ENCODE data around the gene SYNRG.

Gene SYNRG

DNA sequence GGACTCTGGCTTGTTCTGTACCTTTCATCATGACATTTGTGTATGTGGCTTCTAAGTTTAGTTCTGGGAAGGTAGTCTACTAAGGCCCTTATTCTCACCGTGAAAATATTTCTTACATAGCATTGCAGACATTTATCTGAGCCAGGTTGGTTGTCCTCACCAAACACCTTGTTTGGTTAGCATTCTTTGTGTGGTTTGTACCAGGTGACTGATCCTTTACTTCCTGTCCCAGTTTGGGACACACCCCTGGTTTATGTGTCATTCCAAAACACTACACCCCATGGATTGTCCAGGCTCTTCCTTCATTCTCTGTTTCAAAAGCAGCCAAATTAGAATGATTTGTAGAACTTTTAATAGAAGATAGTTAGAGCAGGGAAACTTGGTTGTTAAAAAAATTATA, 142.7 kb downstream of the SYNRG start:
- no peak for DNase-seq

DNA sequence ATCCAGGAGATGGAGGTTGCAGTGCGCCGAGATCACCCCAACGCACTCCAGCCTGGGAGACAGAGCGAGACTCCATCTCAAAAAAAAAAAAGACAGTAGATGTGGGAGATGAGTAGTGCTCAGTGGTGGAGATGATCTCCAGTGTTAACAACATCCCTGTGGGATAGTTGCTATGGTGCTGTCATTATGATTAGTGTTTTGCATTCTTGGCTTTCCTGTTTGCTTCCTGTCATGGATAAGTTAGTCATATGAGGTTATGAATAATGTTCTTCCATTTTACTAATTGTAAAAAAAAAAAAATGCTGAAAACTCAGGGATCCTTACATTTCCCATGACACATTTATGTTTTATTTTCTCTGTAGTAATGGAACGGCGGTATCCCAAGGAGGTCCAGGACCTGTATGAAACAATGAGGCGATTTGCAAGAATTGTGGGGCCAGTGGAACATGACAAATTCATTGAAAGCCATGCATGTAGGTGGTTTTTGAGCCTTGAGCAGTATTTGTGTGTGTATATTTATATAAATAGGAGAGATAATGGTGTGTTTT, 144.1 kb downstream of the SYNRG start:
- DNase-seq, result no peak

Data from CD4-positive, alpha-beta T cell treated with Interleukin-12 subunit alpha and Interleukin-12 subunit beta, for 1 hour (primary cell).